OCI-LY7 (cell line): Measurements from ENCODE around the gene HABP4.

Experiments
- EZH2phosphoT487 ChIP-seq: fragments of 200-600 bp; sonication (generic); IDR thresholded peaks from 2 replicates; pipeline ENCODE4 v1.6.1; 2018; ENCODE audit warnings: low read depth, borderline replicate concordance, mild to moderate bottlenecking, mixed run types, antibody characterized with exemption, low read length, moderate library complexity, mixed read lengths
- TF ChIP-seq, protein P1 (sequence below): fragments of 200-600 bp; sonication (generic); conservative IDR thresholded peaks from 2 replicates; pipeline ENCODE4 v1.5.1; 2014; ENCODE audit warnings: mild to moderate bottlenecking, antibody characterized with exemption, low read length, moderate library complexity, mixed read lengths

DNA sequence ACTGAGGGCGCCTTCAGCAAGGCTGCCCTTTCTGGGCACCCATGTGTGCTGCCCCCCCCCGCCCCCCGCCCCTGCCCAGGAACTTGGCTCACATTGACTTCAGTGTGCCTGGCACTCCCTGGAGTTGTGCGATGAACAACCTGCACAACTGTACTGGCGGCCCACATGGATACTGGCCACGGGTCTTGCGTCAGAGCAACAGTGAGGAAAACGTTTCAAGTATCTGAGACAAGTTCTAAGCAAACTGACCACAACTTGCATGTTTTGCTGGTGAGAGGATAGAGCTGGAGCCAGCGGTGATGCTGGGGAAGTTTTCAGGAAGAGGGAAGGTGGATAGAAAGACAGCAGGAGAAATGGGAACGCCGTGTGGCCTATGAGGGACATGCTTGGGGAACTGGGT, 45.4 kb downstream of the HABP4 start:
- TF ChIP-seq EZH2phosphoT487, result no peak
- TF ChIP-seq, protein P1, sequence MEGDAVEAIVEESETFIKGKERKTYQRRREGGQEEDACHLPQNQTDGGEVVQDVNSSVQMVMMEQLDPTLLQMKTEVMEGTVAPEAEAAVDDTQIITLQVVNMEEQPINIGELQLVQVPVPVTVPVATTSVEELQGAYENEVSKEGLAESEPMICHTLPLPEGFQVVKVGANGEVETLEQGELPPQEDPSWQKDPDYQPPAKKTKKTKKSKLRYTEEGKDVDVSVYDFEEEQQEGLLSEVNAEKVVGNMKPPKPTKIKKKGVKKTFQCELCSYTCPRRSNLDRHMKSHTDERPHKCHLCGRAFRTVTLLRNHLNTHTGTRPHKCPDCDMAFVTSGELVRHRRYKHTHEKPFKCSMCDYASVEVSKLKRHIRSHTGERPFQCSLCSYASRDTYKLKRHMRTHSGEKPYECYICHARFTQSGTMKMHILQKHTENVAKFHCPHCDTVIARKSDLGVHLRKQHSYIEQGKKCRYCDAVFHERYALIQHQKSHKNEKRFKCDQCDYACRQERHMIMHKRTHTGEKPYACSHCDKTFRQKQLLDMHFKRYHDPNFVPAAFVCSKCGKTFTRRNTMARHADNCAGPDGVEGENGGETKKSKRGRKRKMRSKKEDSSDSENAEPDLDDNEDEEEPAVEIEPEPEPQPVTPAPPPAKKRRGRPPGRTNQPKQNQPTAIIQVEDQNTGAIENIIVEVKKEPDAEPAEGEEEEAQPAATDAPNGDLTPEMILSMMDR, result no peak
